ENCODE data around the gene PMM2. TPM values are rescaled to one million over a fixed set of nuclear protein-coding genes. Genes with fewer than 3 reads are reported as not detected.

PMM2 gene
- total and polyA plus RNA-seq, 12 donors: 7.4 to 81.1 (median 26.3) TPM

DNA sequence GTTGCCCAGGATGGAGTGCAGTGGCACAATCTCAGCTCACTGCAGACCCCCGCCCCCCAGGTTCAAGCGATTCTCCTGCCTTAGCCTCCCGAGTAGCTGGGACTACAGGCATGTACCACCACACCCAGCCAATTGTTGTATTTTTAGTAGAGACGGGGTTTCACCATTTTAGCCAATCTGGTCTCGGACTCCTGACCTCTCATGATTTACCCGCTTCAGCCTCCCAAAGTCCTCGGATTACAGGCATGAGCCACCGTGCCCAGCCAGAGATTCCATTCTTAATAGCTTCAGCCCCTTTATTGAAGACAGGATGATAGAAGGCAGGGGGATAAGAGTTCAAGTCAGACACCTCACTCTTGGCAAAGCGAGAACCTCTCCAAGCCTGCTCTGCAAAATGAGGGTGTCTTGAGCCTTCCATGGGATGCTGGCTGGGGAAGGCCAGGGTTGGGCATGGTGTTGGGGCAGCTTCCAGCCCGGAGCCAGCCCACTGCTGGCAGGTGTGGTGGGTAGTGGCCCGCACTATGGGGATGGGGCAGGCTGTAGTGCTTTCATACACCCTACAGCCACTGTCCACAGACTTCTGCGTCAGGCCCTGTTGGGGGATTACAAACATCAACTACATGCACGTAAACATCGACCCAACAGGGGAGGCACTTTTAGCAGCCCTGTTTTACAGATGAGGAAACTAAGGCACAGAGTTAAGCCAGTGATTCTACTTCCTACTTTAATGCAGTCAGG is 67.7 kb downstream of the PMM2 start:
- Histone ChIP-seq H3K4me3 (peak overlapping the region in 1 of 4 donors; percentile 38), H3K9me3 (replicated peaks in 1 of 3) (no peaks in the 10 kb centered on the region), H3K27ac (peak overlapping the region; percentile 77 to 91 (median 83)), H3K27me3 (no peaks in the 10 kb centered on the region), H3K36me3 (replicated peaks in 1 of 2) (no peaks in the 10 kb centered on the region), H3K4me1 (replicated peaks in 1 of 2) (peaks cover 67 to 68% of the 10 kb centered on the region in 2 donors)
- intact Hi-C loops (cut with DNase I): no loop called here
- 75 to 91% (median 86%) methylated on average over 11 to 14 of the region's 14 CpGs for WGBS, 4 donors
- TF ChIP-seq, protein P1, sequence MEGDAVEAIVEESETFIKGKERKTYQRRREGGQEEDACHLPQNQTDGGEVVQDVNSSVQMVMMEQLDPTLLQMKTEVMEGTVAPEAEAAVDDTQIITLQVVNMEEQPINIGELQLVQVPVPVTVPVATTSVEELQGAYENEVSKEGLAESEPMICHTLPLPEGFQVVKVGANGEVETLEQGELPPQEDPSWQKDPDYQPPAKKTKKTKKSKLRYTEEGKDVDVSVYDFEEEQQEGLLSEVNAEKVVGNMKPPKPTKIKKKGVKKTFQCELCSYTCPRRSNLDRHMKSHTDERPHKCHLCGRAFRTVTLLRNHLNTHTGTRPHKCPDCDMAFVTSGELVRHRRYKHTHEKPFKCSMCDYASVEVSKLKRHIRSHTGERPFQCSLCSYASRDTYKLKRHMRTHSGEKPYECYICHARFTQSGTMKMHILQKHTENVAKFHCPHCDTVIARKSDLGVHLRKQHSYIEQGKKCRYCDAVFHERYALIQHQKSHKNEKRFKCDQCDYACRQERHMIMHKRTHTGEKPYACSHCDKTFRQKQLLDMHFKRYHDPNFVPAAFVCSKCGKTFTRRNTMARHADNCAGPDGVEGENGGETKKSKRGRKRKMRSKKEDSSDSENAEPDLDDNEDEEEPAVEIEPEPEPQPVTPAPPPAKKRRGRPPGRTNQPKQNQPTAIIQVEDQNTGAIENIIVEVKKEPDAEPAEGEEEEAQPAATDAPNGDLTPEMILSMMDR (IDR thresholded peaks at IDR 0.05): no peak
- TF ChIP-seq POLR2A (IDR thresholded peaks at IDR 0.05): no peak
- DNase-seq: no peak

DNA sequence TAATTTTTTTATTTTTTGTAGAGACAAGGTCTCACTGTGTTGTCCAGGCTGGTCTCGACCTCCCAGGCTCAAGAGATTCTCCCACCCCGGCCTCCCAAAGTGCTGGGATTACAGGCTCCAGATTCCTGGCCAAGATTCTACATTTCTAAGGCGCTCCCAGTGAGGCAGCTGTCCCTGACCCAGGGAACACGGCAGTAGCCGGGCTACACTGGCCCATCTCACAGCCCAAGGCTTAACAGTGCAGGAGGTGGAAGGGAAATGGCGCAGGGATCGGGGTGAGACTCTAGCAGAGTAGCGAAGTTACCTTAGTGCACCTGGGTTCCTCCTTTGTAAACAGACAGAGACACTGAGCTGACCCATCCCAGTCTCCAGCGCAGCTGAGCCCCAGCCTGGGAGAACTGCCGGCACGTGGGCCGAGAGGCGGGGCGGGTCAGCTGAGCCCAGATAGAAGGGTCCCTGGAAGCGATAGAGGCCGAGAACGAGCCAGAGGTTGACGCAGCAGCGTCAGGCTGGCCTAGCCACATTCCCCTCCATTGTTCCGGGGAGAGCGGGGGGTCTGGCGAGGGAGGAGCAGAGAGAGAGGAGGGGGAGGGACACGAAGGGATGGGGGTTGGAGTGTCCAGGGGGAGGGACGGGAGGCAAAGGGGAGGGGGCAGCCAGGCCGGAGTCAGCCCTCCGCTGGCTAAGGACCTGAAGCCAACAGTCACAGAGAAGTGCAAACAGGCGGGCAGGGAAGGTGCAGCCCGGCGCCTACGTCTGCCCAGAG is 68.7 kb downstream of the PMM2 start:
- 14 to 29% (median 19%) methylated on average over 15 to 30 of the region's 30 CpGs for whole genome bisulfite sequencing, 4 donors
- TF ChIP-seq POLR2A (IDR thresholded peaks at IDR 0.05): peak in 1 of 2 donors; percentile 82
- TF ChIP-seq, protein P1 (IDR thresholded peaks at IDR 0.05): no peak
- intact Hi-C loops (cut with DNase I): no loop called here
- Histone ChIP-seq H3K27me3 (no peaks in the 10 kb centered on the region), H3K27ac (peak overlapping the region; percentile 77 to 91 (median 83)), H3K36me3 (replicated peaks in 1 of 2) (no peaks in the 10 kb centered on the region), H3K9me3 (replicated peaks in 1 of 3) (no peaks in the 10 kb centered on the region), H3K4me1 (replicated peaks in 1 of 2) (peaks cover 65 to 67% of the 10 kb centered on the region in 2 donors), H3K4me3 (peak overlapping the region in 2 of 4 donors; percentile 64 to 68)
- peak in 6 of 7 donors; percentile 67 to 82 (median 78) for DNase-seq

DNA sequence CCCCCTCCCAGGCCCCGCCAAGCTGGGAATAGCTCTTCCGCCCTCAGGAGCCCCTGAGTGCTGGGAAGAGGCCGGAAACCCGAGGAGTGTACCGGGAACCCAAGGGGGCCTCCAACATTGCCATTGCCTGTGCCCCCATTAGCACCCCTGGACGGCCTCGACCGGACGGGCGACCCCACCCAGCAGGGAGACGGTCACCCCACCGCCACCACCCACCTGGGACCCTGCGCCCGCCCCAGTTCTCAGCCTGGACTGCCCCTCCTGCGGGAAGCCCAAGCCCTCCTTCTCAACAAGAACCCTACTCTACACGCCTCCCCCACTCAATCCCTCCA is 69.2 kb downstream of the PMM2 start:
- H3K9me3 ChIP-seq (replicated peaks in 1 of 3): no peaks in the 10 kb centered on the region

More for the DNA sequence above, 69.2 kb downstream of the PMM2 start:
- Histone ChIP-seq H3K27me3 (no peaks in the 10 kb centered on the region), H3K4me3 (peak overlapping the region in 3 of 4 donors; percentile 64 to 82 (median 68)), H3K36me3 (replicated peaks in 1 of 2) (no peaks in the 10 kb centered on the region), H3K4me1 (replicated peaks in 1 of 2) (peaks cover 65 to 66% of the 10 kb centered on the region in 2 donors), H3K27ac (peak overlapping the region; percentile 77 to 91 (median 83))
- DNase-seq: no peak
- no peak for TF ChIP-seq POLR2A (IDR thresholded peaks at IDR 0.05)
- TF ChIP-seq, protein P1 (IDR thresholded peaks at IDR 0.05): no peak
- intact Hi-C loops (cut with DNase I): no loop called here
- 10 to 24% (median 19%) methylated on average over 3 to 16 of the region's 16 CpGs for WGBS, 4 donors

Data from adrenal gland (tissue), 12 donors.